Left ventricle myocardium superior (tissue), 1 donor: Measurements from ENCODE around the gene HTR4. TPM values are rescaled to one million over a fixed set of nuclear protein-coding genes. Genes with fewer than 3 reads are reported as not detected.
A peak's percentile ranks its signal among the peaks of the same experiment; 100 is the strongest.

ENCODE experiments used
- ATAC-seq: fragments of 200-7000 bp; cut with Tn5 transposase; one replicate; pipeline ENCODE4 v1.9.1; 2020; ENCODE audit warnings: mild to moderate bottlenecking, moderate library complexity
- DNase-seq: peaks from one replicate; pipeline ENCODE4 v3.0.0-alpha.2; 2020
- intact Hi-C: fragments of 100-400 bp; cut with micrococcal nuclease; formaldehyde crosslinking; loops from one replicate; pipeline ENCODE4 v1.11.0; 2022
- total RNA-seq: library from RNA; stranded (reverse); fragmentation: NEBNext Ultra II Directional; extraction: Animal tissue kit (Norgen Biotek cat#: 25700); gene quantifications from one replicate; pipeline ENCODE4 v1.2.1, GENCODE V29; 2021
- donor health status: DM: no; HTN: yes; CAD: no; lungs with severe emphysema.

The HTR4 gene
- total RNA-seq, 1 donor from 2014 or later, result not detected

DNA sequence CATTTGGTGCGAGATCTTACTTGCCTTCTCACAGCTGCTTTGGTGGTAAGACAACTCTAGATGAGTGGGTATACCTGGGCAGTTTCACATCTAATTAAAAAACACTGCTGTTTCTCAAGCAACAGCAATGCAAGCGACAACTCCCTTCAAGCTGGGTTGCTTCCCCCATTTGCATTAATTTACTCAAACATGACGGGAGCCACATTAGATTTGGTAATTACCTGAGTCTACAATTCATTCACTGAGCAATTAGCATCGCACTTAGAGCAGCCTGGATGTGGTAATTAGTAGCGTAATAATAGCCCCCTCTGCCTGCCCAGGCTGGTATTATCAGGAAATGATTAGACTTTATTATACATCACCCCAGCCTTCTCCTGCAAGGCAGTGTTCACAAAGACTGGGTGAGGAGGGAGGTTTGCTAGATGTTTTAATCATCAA, 197.1 kb downstream of the HTR4 start:
- intact Hi-C loops, result no loop called here
- ATAC-seq (no peak), DNase-seq (no peak)

- intact Hi-C loops, result no loop called here
- ATAC-seq, result peak; percentile 53
Measured at GRCh38 chr5:148455185-148455584, 199.1 kb downstream of the HTR4 start.

DNA sequence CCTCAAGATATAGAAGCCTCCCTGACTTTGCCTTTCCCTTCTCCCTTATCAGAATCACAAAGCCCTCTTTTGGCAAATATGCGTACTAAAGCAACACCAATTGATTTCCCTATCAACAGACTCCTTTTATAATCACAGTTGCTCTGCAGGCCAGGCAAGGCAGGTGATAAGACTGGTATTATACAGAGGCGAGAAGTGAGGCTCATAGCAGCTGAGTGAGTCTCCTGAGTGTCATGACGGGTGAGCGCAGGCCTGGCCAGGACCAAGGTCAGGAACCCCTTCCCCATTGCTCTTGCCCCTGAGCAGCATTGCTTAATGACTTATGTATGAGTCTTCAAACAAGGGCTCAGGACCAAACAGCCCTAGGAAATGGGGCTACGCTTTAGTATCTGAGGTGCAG, 199.8 kb downstream of the HTR4 start:
- peak; percentile 64 for ATAC-seq
- intact Hi-C loops, result no loop called here
- peak; percentile 41 for DNase-seq

More at GRCh38 chr5:148455185-148455584, 199.1 kb downstream of the HTR4 start:
- DNase-seq, result no peak

GRCh38 chr5:148452499-148453193, 201.7 kb downstream of the HTR4 start:
- DNase-seq, result peak; percentile 65
- intact Hi-C loops, result no loop called here

GRCh38 chr5:148446611-148447010, 207.7 kb downstream of the HTR4 start:
- intact Hi-C loops, result no loop called here
- DNase-seq (no peak), ATAC-seq (no peak)

More at GRCh38 chr5:148452499-148453193, 201.7 kb downstream of the HTR4 start:
- ATAC-seq, result peak; percentile 87

DNA sequence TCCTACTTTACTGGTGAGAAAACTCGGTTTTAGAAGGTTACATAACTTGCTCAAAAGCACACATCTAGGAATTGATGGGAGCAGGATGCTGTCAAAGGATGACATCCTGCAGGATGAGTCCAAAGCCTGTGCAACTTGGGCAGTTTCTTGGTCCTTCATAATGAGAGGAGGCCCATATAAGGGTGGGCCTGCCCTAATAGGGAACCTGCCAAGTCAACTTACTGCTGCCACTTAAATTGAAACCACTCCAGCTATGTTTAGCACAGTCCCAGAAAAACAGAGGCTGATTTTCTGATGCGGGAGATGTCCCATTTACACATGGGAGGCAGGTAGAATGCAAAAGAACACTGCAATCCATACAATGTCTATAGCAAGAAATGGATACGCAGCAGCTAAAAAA, 208.7 kb downstream of the HTR4 start:
- intact Hi-C loops, result no loop called here
- peak; percentile 75 for ATAC-seq
- DNase-seq, result no peak

GRCh38 chr5:148443998-148444397, 210.3 kb downstream of the HTR4 start:
- intact Hi-C loops, result loop anchor here (5.0 kb wide), 2 partner anchors 267 to 288 kb away; no protein-coding TSS in a partner anchor
- no peak for DNase-seq

DNA sequence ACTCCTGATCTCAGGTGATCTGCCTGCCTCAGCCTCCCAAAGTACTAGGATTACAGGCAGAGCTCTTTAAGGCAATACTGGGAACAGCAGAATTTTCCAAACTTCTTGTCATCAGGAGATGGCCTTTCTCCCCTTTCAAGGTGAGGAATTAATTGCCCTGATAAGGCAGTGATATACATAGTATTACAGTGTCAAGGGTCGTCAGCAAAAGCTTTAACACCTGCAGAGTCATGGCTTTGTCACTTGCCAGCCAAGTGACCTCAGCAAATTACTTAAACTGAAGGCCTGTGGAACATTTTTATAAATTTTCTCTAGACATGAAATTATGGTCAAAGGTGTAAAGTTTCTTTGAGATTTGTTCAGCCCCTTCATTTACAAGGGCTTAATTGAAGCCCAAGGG, 211.1 kb downstream of the HTR4 start:
- no peak for ATAC-seq
- DNase-seq, result no peak
- intact Hi-C loops, result loop anchor here (5.0 kb wide), 2 partner anchors 266 to 289 kb away; no protein-coding TSS in a partner anchor

More at GRCh38 chr5:148443998-148444397, 210.3 kb downstream of the HTR4 start:
- ATAC-seq, result peak; percentile 81

DNA sequence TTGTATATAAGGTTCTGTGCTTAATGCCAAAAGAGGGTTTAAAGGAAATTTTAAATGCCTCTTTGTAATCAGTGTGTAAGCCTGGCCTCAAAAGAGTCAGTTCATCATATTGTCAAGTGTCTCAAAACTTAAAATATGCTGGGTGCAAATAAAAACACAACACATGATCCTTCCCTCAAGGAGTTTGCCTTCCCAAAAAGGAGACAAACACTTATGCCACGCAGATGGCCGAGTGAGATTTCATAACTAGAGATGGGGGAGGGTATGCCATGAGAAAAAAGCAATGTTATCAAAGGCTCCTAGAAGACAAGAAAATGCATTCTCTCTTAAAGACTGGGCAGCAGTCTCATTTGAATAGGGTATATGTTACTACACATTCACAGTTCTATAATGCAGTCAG, 215.4 kb downstream of the HTR4 start:
- no peak for DNase-seq
- intact Hi-C loops, result no loop called here
- ATAC-seq, result no peak

DNA sequence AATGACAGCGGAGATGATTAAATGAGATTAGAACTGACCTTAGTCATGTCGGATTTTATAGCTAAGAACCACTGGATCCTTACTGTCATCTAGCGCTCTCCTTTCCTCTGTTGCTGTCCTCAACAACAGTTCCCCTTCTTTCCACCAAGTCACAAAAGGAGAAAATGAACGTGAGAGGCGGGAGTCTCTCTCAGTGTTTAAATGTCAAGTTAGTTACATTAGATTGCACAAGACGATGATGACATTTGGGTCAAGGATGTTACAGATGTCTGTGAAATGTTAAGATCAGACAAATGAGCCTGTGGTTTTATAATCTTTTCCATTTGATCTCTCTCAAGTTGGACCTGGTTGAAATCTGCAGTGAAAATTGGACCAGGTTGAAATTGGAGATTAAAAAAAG, 217.1 kb downstream of the HTR4 start:
- intact Hi-C loops, result no loop called here
- no peak for DNase-seq
- ATAC-seq, result no peak

DNA sequence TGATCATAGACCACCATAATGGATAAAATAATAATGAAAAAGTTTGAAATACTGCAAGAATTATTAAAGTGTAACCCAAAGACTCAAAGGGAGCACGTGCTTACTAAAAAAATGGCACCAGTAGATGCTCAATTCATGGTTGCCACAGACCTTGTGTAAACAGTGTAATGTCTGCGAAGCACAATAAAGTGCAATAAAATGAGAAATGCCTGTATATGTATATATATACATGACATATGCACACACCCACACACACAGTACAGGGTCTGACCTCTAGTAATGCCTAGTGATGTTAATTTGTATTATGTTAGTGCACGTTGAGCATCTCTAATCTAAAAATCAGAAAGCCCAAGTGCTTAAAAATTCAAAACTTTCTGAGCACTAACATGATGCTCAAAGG, 218.3 kb downstream of the HTR4 start:
- DNase-seq (no peak), ATAC-seq (no peak)
- intact Hi-C loops, result no loop called here

- intact Hi-C loops, result no loop called here
- no peak for DNase-seq
- peak; percentile 75 for ATAC-seq
Measured at GRCh38 chr5:148433826-148434225, 220.5 kb downstream of the HTR4 start.

Other genes with a start within 250 kb of the HTR4 start
- gene ADRB2, start 172.1 kb upstream of the HTR4 start, total RNA-seq, result 5.4 TPM